ENCODE results near the gene CRTC1. TPM values are rescaled to one million over a fixed set of nuclear protein-coding genes. Genes with fewer than 3 reads are reported as not detected.

The CRTC1 gene
- total RNA-seq, 1 donor from 2014 or later = 2.3 TPM

- no peak for DNase-seq (ENCODE audit: low read depth)
- H3K4me3 ChIP-seq (ENCODE audit: low read depth, low read length) = no peak overlapping the region
- no peak for TF ChIP-seq CTCF (IDR thresholded peaks at IDR 0.05; ENCODE audit: insufficient read depth, low read length, poor library complexity, severe bottlenecking)
- H3K27me3 ChIP-seq (ENCODE audit: control insufficient read depth, insufficient read depth, low read length) = no peaks in the 10 kb centered on the region
- peaks cover 2% of the 10 kb centered on the region for H3K36me3 ChIP-seq (ENCODE audit: control insufficient read depth, insufficient read depth, low read length)
Observed at GRCh38 chr19:18750295-18750970, 67.0 kb downstream of the CRTC1 start.

- Histone ChIP-seq H3K27me3 (ENCODE audit: control insufficient read depth, insufficient read depth, low read length) (no peaks in the 10 kb centered on the region), H3K4me3 (ENCODE audit: low read depth, low read length) (no peak overlapping the region), H3K36me3 (ENCODE audit: control insufficient read depth, insufficient read depth, low read length) (peaks cover 2% of the 10 kb centered on the region)
- DNase-seq (ENCODE audit: low read depth) = no peak
- TF ChIP-seq CTCF (IDR thresholded peaks at IDR 0.05; ENCODE audit: insufficient read depth, low read length, poor library complexity, severe bottlenecking) = no peak
Observed at GRCh38 chr19:18751571-18751970, 68.1 kb downstream of the CRTC1 start.

- TF ChIP-seq CTCF (IDR thresholded peaks at IDR 0.05; ENCODE audit: insufficient read depth, low read length, poor library complexity, severe bottlenecking) = no peak
- no peak overlapping the region for H3K4me3 ChIP-seq (ENCODE audit: low read depth, low read length)
- peaks cover 2% of the 10 kb centered on the region for H3K36me3 ChIP-seq (ENCODE audit: control insufficient read depth, insufficient read depth, low read length)
- H3K27me3 ChIP-seq (ENCODE audit: control insufficient read depth, insufficient read depth, low read length) = no peaks in the 10 kb centered on the region
- DNase-seq (ENCODE audit: low read depth) = no peak
Observed at GRCh38 chr19:18754501-18754900, 71.0 kb downstream of the CRTC1 start.

GRCh38 chr19:18756896-18757295, 73.4 kb downstream of the CRTC1 start:
- Histone ChIP-seq H3K36me3 (ENCODE audit: control insufficient read depth, insufficient read depth, low read length) (no peaks in the 10 kb centered on the region), H3K27me3 (ENCODE audit: control insufficient read depth, insufficient read depth, low read length) (peaks cover 3% of the 10 kb centered on the region), H3K4me3 (ENCODE audit: low read depth, low read length) (no peak overlapping the region)
- no peak for DNase-seq (ENCODE audit: low read depth)
- TF ChIP-seq CTCF (IDR thresholded peaks at IDR 0.05; ENCODE audit: insufficient read depth, low read length, poor library complexity, severe bottlenecking) = no peak

GRCh38 chr19:18759304-18759994, 76.0 kb downstream of the CRTC1 start:
- H3K36me3 ChIP-seq (ENCODE audit: control insufficient read depth, insufficient read depth, low read length) = no peaks in the 10 kb centered on the region
- no peak for TF ChIP-seq CTCF (IDR thresholded peaks at IDR 0.05; ENCODE audit: insufficient read depth, low read length, poor library complexity, severe bottlenecking)
- peaks cover 3% of the 10 kb centered on the region for H3K27me3 ChIP-seq (ENCODE audit: control insufficient read depth, insufficient read depth, low read length)
- H3K4me3 ChIP-seq (ENCODE audit: low read depth, low read length) = no peak overlapping the region
- no peak for DNase-seq (ENCODE audit: low read depth)

Measured in kidney epithelial cell (primary cell).